Tibial nerve (tissue), 4 donors: ENCODE results near the gene INPP5K. TPM values are rescaled to one million over a fixed set of nuclear protein-coding genes. Genes with fewer than 3 reads are reported as not detected.

Source experiments
- DNase-seq, 2 donors: peaks; one replicate each; pipeline ENCODE4 v3.0.0-alpha.2; 2019; ENCODE audit warnings: low spot score in 2 of 2
- H3K27ac ChIP-seq, 4 donors: fragments of 200-600 bp; sonication (generic) in 3 of 4; one replicate each; pipeline ENCODE4 v1.5.1; 2017 to 2019; ENCODE audit warnings: mild to moderate bottlenecking in 1 of 4
- H3K27me3 ChIP-seq, 2 donors: fragments of 200-600 bp; sonication (generic) in 1 of 2; one replicate each; pipeline versions ENCODE4 v1.5.1 to v1.6.0; 2017 to 2019
- H3K36me3 ChIP-seq, 3 donors: fragments of 200-600 bp; sonication (generic); one replicate each; pipeline ENCODE4 v1.5.1; 2018 to 2019
- H3K4me1 ChIP-seq, 4 donors: fragments of 200-600 bp; sonication (generic) in 3 of 4; one replicate each; pipeline ENCODE4 v1.5.1; 2017 to 2019
- H3K4me3 ChIP-seq, 4 donors: fragments of 200-600 bp; sonication (generic) in 3 of 4; one replicate each; pipeline ENCODE4 v1.5.1; 2017 to 2019; ENCODE audit warnings: mild to moderate bottlenecking in 1 of 4, moderate library complexity in 1 of 4
- H3K9me3 ChIP-seq, 4 donors: fragments of 200-600 bp; sonication (generic) in 3 of 4; one replicate each; pipeline ENCODE4 v1.5.1; 2017 to 2019
- EP300 ChIP-seq, 2 donors: sonication (generic); formaldehyde crosslinking; IDR thresholded peaks; one replicate each; pipeline ENCODE4 v1.6.1; 2017; ENCODE audit warnings: antibody characterized with exemption in 2 of 2, mild to moderate bottlenecking in 1 of 2
- POLR2A ChIP-seq, 2 donors: fragments of 450-650 bp; IDR thresholded peaks; one replicate each; pipeline ENCODE4 v1.6.1; 2017; ENCODE audit warnings: antibody characterized with exemption in 2 of 2, mild to moderate bottlenecking in 2 of 2, moderate library complexity in 2 of 2
- WGBS, 2 donors: methylation state at CpG; one replicate each; pipeline ENCODE4 v1.1.5; 2018; 5-methylcytosine and 5-hydroxymethylcytosine counted together
- total RNA-seq, 4 donors: library from RNA; depleted of rRNA; stranded (reverse); fragments of >200 nt; gene quantifications; one replicate each; pipeline ENCODE4 v1.1.0, GENCODE V29; 2016
- TF ChIP-seq, protein P1 (sequence below), 5 experiments: fragments of 200-600 bp in 3 of 5; fragments of 450-650 bp in 2 of 5; sonication (generic) in 3 of 5; IDR thresholded peaks; one replicate each; pipeline ENCODE4 v1.5.1; 2016 to 2019; ENCODE audit warnings: antibody characterized with exemption in 5 of 5, mild to moderate bottlenecking in 3 of 5, moderate library complexity in 2 of 5

INPP5K gene
- total RNA-seq, 4 donors from 2014 or later, result 67.9 to 110 (median 95.2) TPM

DNA sequence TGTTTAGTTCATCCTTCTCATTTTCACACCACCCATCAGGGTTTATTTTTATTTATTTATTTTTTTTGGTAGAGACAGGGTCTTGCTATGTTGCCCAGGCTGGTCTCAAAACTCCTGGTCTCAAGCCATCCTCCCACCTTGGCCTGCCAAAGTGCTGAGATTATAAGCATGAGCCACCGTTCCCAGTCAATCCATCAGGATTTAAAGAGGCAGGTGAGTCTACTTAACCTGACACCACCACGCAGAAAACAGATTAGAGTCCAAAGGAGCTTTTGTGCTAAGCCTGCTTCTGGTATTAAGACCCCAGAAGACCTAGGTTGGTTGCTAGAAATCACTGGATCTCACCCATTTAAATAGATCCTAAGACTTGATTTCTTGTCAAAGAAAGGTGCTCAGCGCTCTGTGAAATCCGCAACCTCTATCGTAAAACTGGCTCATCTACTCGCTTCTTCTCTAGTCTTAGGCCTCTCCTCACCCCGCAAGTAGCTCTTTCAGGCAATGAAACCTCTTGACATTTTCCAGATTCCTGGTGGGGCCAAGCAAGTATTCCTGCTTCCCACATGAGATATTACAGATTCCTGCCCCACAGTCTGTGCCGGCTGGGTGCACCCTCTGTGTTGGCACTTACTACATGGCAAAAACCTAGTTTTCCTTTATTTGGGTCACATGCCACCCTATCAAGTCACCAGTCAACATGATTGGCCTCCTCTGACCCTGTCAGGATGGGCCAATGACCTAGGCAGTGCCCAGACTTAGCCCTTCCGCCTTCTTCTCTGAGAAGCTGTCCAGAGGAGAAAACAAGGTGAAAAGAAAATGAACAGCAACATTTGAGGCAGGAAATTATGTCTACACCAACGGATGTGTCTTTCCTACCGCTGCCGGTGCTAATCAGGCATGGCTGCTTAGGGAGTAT, 37.2 kb upstream of the INPP5K start:
- no peak overlapping the region for H3K4me3 ChIP-seq
- no peak overlapping the region for H3K27ac ChIP-seq
- H3K4me1 ChIP-seq, result peaks cover 0 to 47% (median 26%) of the 10 kb centered on the region in 4 donors
- 79 to 87% methylated on average over 12 of the region's 12 CpGs for WGBS, 2 donors
- TF ChIP-seq EP300 (IDR thresholded peaks at IDR 0.05) (no peak), POLR2A (IDR thresholded peaks at IDR 0.05) (no peak)
- TF ChIP-seq, protein P1, sequence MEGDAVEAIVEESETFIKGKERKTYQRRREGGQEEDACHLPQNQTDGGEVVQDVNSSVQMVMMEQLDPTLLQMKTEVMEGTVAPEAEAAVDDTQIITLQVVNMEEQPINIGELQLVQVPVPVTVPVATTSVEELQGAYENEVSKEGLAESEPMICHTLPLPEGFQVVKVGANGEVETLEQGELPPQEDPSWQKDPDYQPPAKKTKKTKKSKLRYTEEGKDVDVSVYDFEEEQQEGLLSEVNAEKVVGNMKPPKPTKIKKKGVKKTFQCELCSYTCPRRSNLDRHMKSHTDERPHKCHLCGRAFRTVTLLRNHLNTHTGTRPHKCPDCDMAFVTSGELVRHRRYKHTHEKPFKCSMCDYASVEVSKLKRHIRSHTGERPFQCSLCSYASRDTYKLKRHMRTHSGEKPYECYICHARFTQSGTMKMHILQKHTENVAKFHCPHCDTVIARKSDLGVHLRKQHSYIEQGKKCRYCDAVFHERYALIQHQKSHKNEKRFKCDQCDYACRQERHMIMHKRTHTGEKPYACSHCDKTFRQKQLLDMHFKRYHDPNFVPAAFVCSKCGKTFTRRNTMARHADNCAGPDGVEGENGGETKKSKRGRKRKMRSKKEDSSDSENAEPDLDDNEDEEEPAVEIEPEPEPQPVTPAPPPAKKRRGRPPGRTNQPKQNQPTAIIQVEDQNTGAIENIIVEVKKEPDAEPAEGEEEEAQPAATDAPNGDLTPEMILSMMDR (IDR thresholded peaks at IDR 0.05), result no peak
- H3K27me3 ChIP-seq, result no peaks in the 10 kb centered on the region
- no peak for DNase-seq
- H3K9me3 ChIP-seq, result no peaks in the 10 kb centered on the region
- H3K36me3 ChIP-seq, result peaks cover 2 to 48% (median 5%) of the 10 kb centered on the region in 3 donors

- H3K27me3 ChIP-seq, result no peaks in the 10 kb centered on the region
- H3K36me3 ChIP-seq, result peaks cover 2 to 54% (median 5%) of the 10 kb centered on the region in 3 donors
- H3K9me3 ChIP-seq, result no peaks in the 10 kb centered on the region
- no peak overlapping the region for H3K4me3 ChIP-seq
- WGBS, 2 donors, result 90 to 92% methylated on average over 11 of the region's 11 CpGs
- no peak for TF ChIP-seq EP300 (IDR thresholded peaks at IDR 0.05)
- TF ChIP-seq, protein P1 (IDR thresholded peaks at IDR 0.05), result no peak
- TF ChIP-seq POLR2A (IDR thresholded peaks at IDR 0.05), result no peak
- H3K4me1 ChIP-seq, result peaks cover 0 to 40% (median 21%) of the 10 kb centered on the region in 4 donors
- H3K27ac ChIP-seq, result no peak overlapping the region
- no peak for DNase-seq
Measured at GRCh38 chr17:1552932-1553331, 36.5 kb upstream of the INPP5K start.

- H3K36me3 ChIP-seq, result peaks cover 2 to 66% (median 5%) of the 10 kb centered on the region in 3 donors
Measured at GRCh38 chr17:1551741-1552140, 35.3 kb upstream of the INPP5K start.

GRCh38 chr17:1548032-1548431, 31.6 kb upstream of the INPP5K start:
- H3K36me3 ChIP-seq, result peaks cover 2 to 93% (median 9%) of the 10 kb centered on the region in 3 donors
- no peak overlapping the region for H3K4me3 ChIP-seq
- H3K27ac ChIP-seq, result no peak overlapping the region
- TF ChIP-seq EP300 (IDR thresholded peaks at IDR 0.05), result no peak
- TF ChIP-seq POLR2A (IDR thresholded peaks at IDR 0.05), result no peak
- TF ChIP-seq, protein P1 (IDR thresholded peaks at IDR 0.05), result no peak
- no peak for DNase-seq
- H3K27me3 ChIP-seq, result no peaks in the 10 kb centered on the region
- H3K9me3 ChIP-seq, result no peaks in the 10 kb centered on the region
- H3K4me1 ChIP-seq, result no peaks in the 10 kb centered on the region
- 89 to 90% methylated on average over 18 of the region's 18 CpGs for WGBS, 2 donors

More at GRCh38 chr17:1551741-1552140, 35.3 kb upstream of the INPP5K start:
- Histone ChIP-seq H3K4me1 (peaks cover 0 to 30% (median 15%) of the 10 kb centered on the region in 4 donors), H3K4me3 (no peak overlapping the region), H3K9me3 (no peaks in the 10 kb centered on the region), H3K27me3 (no peaks in the 10 kb centered on the region), H3K27ac (no peak overlapping the region)
- no peak for DNase-seq
- WGBS, 2 donors, result 83 to 89% methylated on average over 12 of the region's 12 CpGs
- TF ChIP-seq, protein P1 (IDR thresholded peaks at IDR 0.05), result no peak
- no peak for TF ChIP-seq POLR2A (IDR thresholded peaks at IDR 0.05)
- TF ChIP-seq EP300 (IDR thresholded peaks at IDR 0.05), result no peak

GRCh38 chr17:1546292-1546922, 30.0 kb upstream of the INPP5K start:
- TF ChIP-seq EP300 (IDR thresholded peaks at IDR 0.05), result no peak
- TF ChIP-seq, protein P1 (IDR thresholded peaks at IDR 0.05), result no peak
- TF ChIP-seq POLR2A (IDR thresholded peaks at IDR 0.05), result no peak
- Histone ChIP-seq H3K36me3 (peaks cover 2 to 94% (median 5%) of the 10 kb centered on the region in 3 donors), H3K9me3 (no peaks in the 10 kb centered on the region), H3K27ac (no peak overlapping the region), H3K27me3 (no peaks in the 10 kb centered on the region), H3K4me1 (no peaks in the 10 kb centered on the region), H3K4me3 (no peak overlapping the region)
- DNase-seq, result no peak
- 91 to 98% methylated on average over 6 of the region's 6 CpGs for WGBS, 2 donors
